Kidney (tissue), 14 donors: ENCODE data around the gene BDNF. TPM values are rescaled to one million over a fixed set of nuclear protein-coding genes. Genes with fewer than 3 reads are reported as not detected.
"Not testable (repeated sequence)": the region's sequence is repeated elsewhere in the genome, so short reads cannot be mapped to it uniquely, and the experiment has no call there.

Source experiments
- DNase-seq, 5 donors: peaks; one replicate each; pipeline ENCODE4 v3.0.0-alpha.2; 2013 to 2020
- FAIRE-seq: peaks from 2 replicates; lab custom pipeline; 2012; peaks lifted over from hg19 to GRCh38; lab: Jason Lieb, UNC
- H3K27ac ChIP-seq, 2 donors: one replicate each; pipeline ENCODE4 v1.7.0; 2013; ENCODE audit warnings: low read depth in 2 of 2, low read length in 2 of 2, inconsistent platforms in 1 of 2
- H3K27me3 ChIP-seq: one replicate; pipeline ENCODE4 v1.7.1; 2013; ENCODE audit warnings: low read length, inconsistent platforms; ENCODE audit not compliant: control insufficient read depth, insufficient read depth
- H3K36me3 ChIP-seq, 3 donors: one replicate each; pipeline versions ENCODE4 v1.7.0 to v1.7.1; 2013; ENCODE audit warnings: low read length in 3 of 3, control low read depth in 1 of 3, inconsistent platforms in 1 of 3; ENCODE audit not compliant: insufficient read depth in 3 of 3, control insufficient read depth in 2 of 3
- H3K4me1 ChIP-seq, 3 donors: one replicate each; pipeline versions ENCODE4 v1.7.0 to v1.7.1; 2013; ENCODE audit warnings: low read length in 3 of 3, inconsistent platforms in 1 of 3, low read depth in 1 of 3; ENCODE audit not compliant: control insufficient read depth in 2 of 3, insufficient read depth in 2 of 3
- H3K4me3 ChIP-seq, 3 donors: one replicate each; pipeline versions ENCODE4 v1.7.0 to v1.8.1; 2013; ENCODE audit warnings: low read length in 3 of 3, control low read depth in 1 of 3, inconsistent platforms in 1 of 3
- H3K9ac ChIP-seq, 3 donors: one replicate each; pipeline versions ENCODE4 v1.7.0 to v1.7.1; 2013; ENCODE audit warnings: low read length in 3 of 3, control low read depth in 1 of 3, inconsistent platforms in 1 of 3
- H3K9me3 ChIP-seq, 3 donors: one replicate each; pipeline versions ENCODE4 v1.7.0 to v1.7.1; 2013; ENCODE audit warnings: low read length in 3 of 3, control low read depth in 1 of 3, inconsistent platforms in 1 of 3; ENCODE audit not compliant: control insufficient read depth in 2 of 3, insufficient read depth in 1 of 3
- CTCF ChIP-seq: IDR thresholded peaks from 3 replicates; pipeline ENCODE4 v1.5.1; 2012; ENCODE audit warnings: mild to moderate bottlenecking, moderate library complexity, borderline replicate concordance; ENCODE audit not compliant: insufficient read depth; ENCODE audit errors: extremely low read depth
- intact Hi-C: fragments of 100-400 bp; cut with DNase I; formaldehyde crosslinking; loops from one replicate; pipeline ENCODE4 v1.11.1; 2022
- polyA plus RNA-seq: library from polyadenylated mRNA; stranded (reverse); fragments of 350-450 nt; fragmentation: Illumina TruSeq; extraction: RNeasy Lipid Tissue Mini Kit (QIAGEN cat#74804); gene quantifications from one replicate; pipeline ENCODE4 v1.2.3, GENCODE V29; 2014; ENCODE audit warnings: low read depth, low replicate concordance; ENCODE audit not compliant: insufficient read depth
- total RNA-seq: library from RNA; stranded (reverse); fragmentation: NEBNext Ultra II Directional; extraction: Animal tissue kit (Norgen Biotek cat#: 25700); gene quantifications from one replicate; pipeline ENCODE4 v1.2.1, GENCODE V29; 2021
- donor health status: control.
- donor health status: control.
- donor health status: control.
- donor health status: control.
- donor health status: control.
- donor health status: DM: yes; HTN: yes; CAD: no.
- donor health status: Normal renal cell carcinoma (clear cell type).

BDNF gene
- total and polyA plus RNA-seq, 2 donors from 2014 or later: 0.19 to 0.31 TPM

GRCh38 chr11:27640954-27641353 lies 59.3 kb downstream of the BDNF start:
- FAIRE-seq (no peak), DNase-seq (no peak)
- H3K4me3 ChIP-seq: no peak overlapping the region
- H3K27me3 ChIP-seq: no peaks in the 10 kb centered on the region
- peaks cover 0 to 2% (median 0%) of the 10 kb centered on the region in 3 donors for H3K36me3 ChIP-seq
- H3K9me3 ChIP-seq: peaks cover 0 to 6% (median 0%) of the 10 kb centered on the region in 3 donors
- H3K9ac ChIP-seq: no peak overlapping the region
- no peak overlapping the region for H3K27ac ChIP-seq
- no peaks in the 10 kb centered on the region for H3K4me1 ChIP-seq
- intact Hi-C loops: no loop called here
- TF ChIP-seq CTCF: no peak

GRCh38 chr11:27635567-27636037 lies 64.7 kb downstream of the BDNF start:
- Histone ChIP-seq H3K27ac (no peak overlapping the region), H3K4me3 (no peak overlapping the region), H3K9me3 (peaks cover 0 to 6% (median 0%) of the 10 kb centered on the region in 3 donors), H3K4me1 (no peaks in the 10 kb centered on the region), H3K36me3 (peaks cover 0 to 2% (median 0%) of the 10 kb centered on the region in 3 donors), H3K27me3 (no peaks in the 10 kb centered on the region), H3K9ac (no peak overlapping the region)
- FAIRE-seq (no peak), DNase-seq (no peak)
- intact Hi-C loops: no loop called here
- TF ChIP-seq CTCF: no peak

- FAIRE-seq, H3K27me3 ChIP-seq, H3K9ac ChIP-seq, H3K4me3 ChIP-seq, H3K4me1 ChIP-seq, H3K36me3 ChIP-seq, DNase-seq, intact Hi-C loops, H3K27ac ChIP-seq, H3K9me3 ChIP-seq: not testable (repeated sequence)
These were observed 65.5 kb downstream of the BDNF start for GRCh38 chr11:27634776-27635175.

GRCh38 chr11:27634282-27634681 lies 66.0 kb downstream of the BDNF start:
- H3K4me1 ChIP-seq, H3K9ac ChIP-seq, H3K27me3 ChIP-seq, FAIRE-seq, H3K36me3 ChIP-seq, intact Hi-C loops, H3K9me3 ChIP-seq, H3K4me3 ChIP-seq, DNase-seq, H3K27ac ChIP-seq: not testable (repeated sequence)

- H3K27ac ChIP-seq, DNase-seq, H3K4me1 ChIP-seq, intact Hi-C loops, H3K4me3 ChIP-seq, FAIRE-seq, H3K36me3 ChIP-seq, H3K9me3 ChIP-seq, H3K27me3 ChIP-seq, H3K9ac ChIP-seq: not testable (repeated sequence)
These were observed 71.2 kb downstream of the BDNF start for GRCh38 chr11:27629023-27629422.
